Measurements from ENCODE around the gene SMAD3.

SMAD3 gene

GRCh38 chr15:67021455-67021854 lies 43.9 kb upstream of the SMAD3 start:
- TF ChIP-seq CTCF (IDR thresholded peaks at IDR 0.05; ENCODE audit: low read depth, low read length): no peak
- Histone ChIP-seq H3K36me3 (no peaks in the 10 kb centered on the region), H3K27me3 (ENCODE audit: insufficient read depth, low read depth, severe bottlenecking) (no peaks in the 10 kb centered on the region), H3K4me3 (ENCODE audit: low read depth, low read length) (no peak overlapping the region), H3K9me3 (ENCODE audit: severe bottlenecking) (no peaks in the 10 kb centered on the region), H3K27ac (no peak overlapping the region)
- DNase-seq: no peak

GRCh38 chr15:67022587-67023105 lies 42.8 kb upstream of the SMAD3 start:
- Histone ChIP-seq H3K36me3 (no peaks in the 10 kb centered on the region), H3K9me3 (ENCODE audit: severe bottlenecking) (no peaks in the 10 kb centered on the region), H3K27ac (no peak overlapping the region), H3K27me3 (ENCODE audit: insufficient read depth, low read depth, severe bottlenecking) (no peaks in the 10 kb centered on the region), H3K4me3 (ENCODE audit: low read depth, low read length) (no peak overlapping the region)
- TF ChIP-seq CTCF (IDR thresholded peaks at IDR 0.05; ENCODE audit: low read depth, low read length): no peak
- DNase-seq: no peak

- TF ChIP-seq CTCF (IDR thresholded peaks at IDR 0.05; ENCODE audit: low read depth, low read length): no peak
- Histone ChIP-seq H3K36me3 (no peaks in the 10 kb centered on the region), H3K4me3 (ENCODE audit: low read depth, low read length) (no peak overlapping the region), H3K27ac (no peak overlapping the region), H3K9me3 (ENCODE audit: severe bottlenecking) (no peaks in the 10 kb centered on the region), H3K27me3 (ENCODE audit: insufficient read depth, low read depth, severe bottlenecking) (no peaks in the 10 kb centered on the region)
- DNase-seq: no peak
Measured at GRCh38 chr15:67023517-67024313, 41.7 kb upstream of the SMAD3 start.

GRCh38 chr15:67024314-67024997 lies 40.9 kb upstream of the SMAD3 start:
- no peaks in the 10 kb centered on the region for H3K9me3 ChIP-seq (ENCODE audit: severe bottlenecking)
- H3K27me3 ChIP-seq (ENCODE audit: insufficient read depth, low read depth, severe bottlenecking): no peaks in the 10 kb centered on the region
- H3K27ac ChIP-seq: no peak overlapping the region
- TF ChIP-seq CTCF (IDR thresholded peaks at IDR 0.05; ENCODE audit: low read depth, low read length): no peak
- H3K36me3 ChIP-seq: no peaks in the 10 kb centered on the region
- no peak overlapping the region for H3K4me3 ChIP-seq (ENCODE audit: low read depth, low read length)
- no peak for DNase-seq

GRCh38 chr15:67024998-67025368 lies 40.4 kb upstream of the SMAD3 start:
- no peak for DNase-seq
- Histone ChIP-seq H3K9me3 (ENCODE audit: severe bottlenecking) (no peaks in the 10 kb centered on the region), H3K36me3 (no peaks in the 10 kb centered on the region), H3K27me3 (ENCODE audit: insufficient read depth, low read depth, severe bottlenecking) (no peaks in the 10 kb centered on the region), H3K4me3 (ENCODE audit: low read depth, low read length) (no peak overlapping the region), H3K27ac (no peak overlapping the region)
- no peak for TF ChIP-seq CTCF (IDR thresholded peaks at IDR 0.05; ENCODE audit: low read depth, low read length)
